PFSK-1 (cell line): Measurements from ENCODE around the gene ANO4.

Experiments
- FOXP2 ChIP-seq: optimal IDR thresholded peaks from 2 replicates; pipeline ENCODE3; 2011; ENCODE audit warnings: borderline replicate concordance, control low read depth, inconsistent platforms; ENCODE audit not compliant: insufficient read depth; ENCODE audit errors: extremely low read length, extremely low read depth
- POLR2AphosphoS5 ChIP-seq: IDR thresholded peaks from 2 replicates; pipeline ENCODE4 v1.6.1; 2012; ENCODE audit warnings: low read depth, mild to moderate bottlenecking, control low read depth, low read length, moderate library complexity
- SIN3A ChIP-seq: IDR thresholded peaks from 2 replicates; pipeline ENCODE4 v1.6.1; 2012; ENCODE audit warnings: mild to moderate bottlenecking, low read length, moderate library complexity, borderline replicate concordance; ENCODE audit not compliant: insufficient read depth
- TAF1 ChIP-seq: IDR thresholded peaks from 2 replicates; pipeline ENCODE4 v1.6.1; 2012; ENCODE audit warnings: low read length, control low read depth, borderline replicate concordance; ENCODE audit not compliant: insufficient read depth
- TF ChIP-seq, protein P1 (sequence below), 2 experiments: IDR thresholded peaks; 2 replicates each; pipeline versions ENCODE4 v1.6.1 to v1.8.0; 2011 to 2012; ENCODE audit warnings: low read depth in 2 of 2, low read length in 2 of 2, control low read depth in 1 of 2, inconsistent platforms in 1 of 2, mild to moderate bottlenecking in 1 of 2, moderate library complexity in 1 of 2; ENCODE audit not compliant: insufficient read depth in 1 of 2

DNA sequence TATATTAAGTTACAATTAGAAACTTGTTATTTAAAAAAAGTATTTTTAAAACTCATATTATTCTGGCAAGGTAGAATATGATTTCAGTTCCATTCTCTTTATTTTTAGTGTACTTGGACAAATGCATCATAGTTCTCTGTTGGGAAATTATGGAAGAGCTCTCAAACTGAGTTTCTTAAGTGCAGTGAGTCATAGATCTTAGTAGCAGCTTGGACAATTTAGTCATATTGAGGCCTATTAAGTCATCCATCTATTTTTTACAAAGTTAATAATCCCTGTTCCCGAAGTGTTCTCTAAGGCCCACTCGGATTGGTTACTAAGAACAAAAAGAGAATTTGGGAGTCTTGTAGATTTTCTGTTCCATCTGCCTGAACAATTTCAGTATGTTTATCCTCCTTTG, 113.9 kb downstream of the ANO4 start:
- TF ChIP-seq POLR2AphosphoS5, result no peak
- TF ChIP-seq, protein P1, sequence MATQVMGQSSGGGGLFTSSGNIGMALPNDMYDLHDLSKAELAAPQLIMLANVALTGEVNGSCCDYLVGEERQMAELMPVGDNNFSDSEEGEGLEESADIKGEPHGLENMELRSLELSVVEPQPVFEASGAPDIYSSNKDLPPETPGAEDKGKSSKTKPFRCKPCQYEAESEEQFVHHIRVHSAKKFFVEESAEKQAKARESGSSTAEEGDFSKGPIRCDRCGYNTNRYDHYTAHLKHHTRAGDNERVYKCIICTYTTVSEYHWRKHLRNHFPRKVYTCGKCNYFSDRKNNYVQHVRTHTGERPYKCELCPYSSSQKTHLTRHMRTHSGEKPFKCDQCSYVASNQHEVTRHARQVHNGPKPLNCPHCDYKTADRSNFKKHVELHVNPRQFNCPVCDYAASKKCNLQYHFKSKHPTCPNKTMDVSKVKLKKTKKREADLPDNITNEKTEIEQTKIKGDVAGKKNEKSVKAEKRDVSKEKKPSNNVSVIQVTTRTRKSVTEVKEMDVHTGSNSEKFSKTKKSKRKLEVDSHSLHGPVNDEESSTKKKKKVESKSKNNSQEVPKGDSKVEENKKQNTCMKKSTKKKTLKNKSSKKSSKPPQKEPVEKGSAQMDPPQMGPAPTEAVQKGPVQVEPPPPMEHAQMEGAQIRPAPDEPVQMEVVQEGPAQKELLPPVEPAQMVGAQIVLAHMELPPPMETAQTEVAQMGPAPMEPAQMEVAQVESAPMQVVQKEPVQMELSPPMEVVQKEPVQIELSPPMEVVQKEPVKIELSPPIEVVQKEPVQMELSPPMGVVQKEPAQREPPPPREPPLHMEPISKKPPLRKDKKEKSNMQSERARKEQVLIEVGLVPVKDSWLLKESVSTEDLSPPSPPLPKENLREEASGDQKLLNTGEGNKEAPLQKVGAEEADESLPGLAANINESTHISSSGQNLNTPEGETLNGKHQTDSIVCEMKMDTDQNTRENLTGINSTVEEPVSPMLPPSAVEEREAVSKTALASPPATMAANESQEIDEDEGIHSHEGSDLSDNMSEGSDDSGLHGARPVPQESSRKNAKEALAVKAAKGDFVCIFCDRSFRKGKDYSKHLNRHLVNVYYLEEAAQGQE (IDR thresholded peaks at IDR 0.05; ENCODE audit: insufficient read depth in 1 of 2, low read depth in 2 of 2, low read length in 2 of 2), result no peak
- no peak for TF ChIP-seq SIN3A
- no peak for TF ChIP-seq TAF1
- TF ChIP-seq FOXP2, result no peak
